Spleen (tissue), 7 donors: ENCODE data around the gene HARS2.

Experiments used
- CTCF ChIP-seq, 11 experiments: fragments of 200-600 bp in 7 of 11; fragments of 450-650 bp in 4 of 11; sonication (generic) in 4 of 11; IDR thresholded peaks in 8 of 11; conservative IDR thresholded peaks in 3 of 11; 1 replicate in 7 of 11; 2 replicates in 4 of 11; pipeline versions ENCODE4 v1.4.0 to v1.8.0; 2016 to 2021; ENCODE audit warnings: antibody characterized with exemption in 11 of 11, inconsistent platforms in 4 of 11, mild to moderate bottlenecking in 1 of 11
- POLR2A ChIP-seq, 3 donors: fragments of 450-650 bp; IDR thresholded peaks; one replicate each; pipeline ENCODE4 v1.5.1; 2017; ENCODE audit warnings: antibody characterized with exemption in 3 of 3, mild to moderate bottlenecking in 1 of 3
- POLR2AphosphoS5 ChIP-seq, 3 donors: sonication (generic); formaldehyde crosslinking; IDR thresholded peaks; one replicate each; pipeline ENCODE4 v1.5.1; 2017; ENCODE audit warnings: antibody characterized with exemption in 3 of 3
- donor health status: DM: no; HTN: no; CAD: no; lungs with moderate emphysema.
- donor health status: DM: no; HTN: no; CAD: no.
- donor health status: DM: no; HTN: no; CAD: no.

GRCh38 chr5:140678993-140679392, 12.3 kb upstream of the HARS2 start:
- TF ChIP-seq CTCF (IDR thresholded peaks at IDR 0.05 in 8 of 11, conservative IDR thresholded peaks at IDR 0.05 in 3 of 11): no peak
- TF ChIP-seq POLR2AphosphoS5 (IDR thresholded peaks at IDR 0.05): no peak
- no peak for TF ChIP-seq POLR2A (IDR thresholded peaks at IDR 0.05)
